ENCODE results near the gene RALGPS1.

DNA sequence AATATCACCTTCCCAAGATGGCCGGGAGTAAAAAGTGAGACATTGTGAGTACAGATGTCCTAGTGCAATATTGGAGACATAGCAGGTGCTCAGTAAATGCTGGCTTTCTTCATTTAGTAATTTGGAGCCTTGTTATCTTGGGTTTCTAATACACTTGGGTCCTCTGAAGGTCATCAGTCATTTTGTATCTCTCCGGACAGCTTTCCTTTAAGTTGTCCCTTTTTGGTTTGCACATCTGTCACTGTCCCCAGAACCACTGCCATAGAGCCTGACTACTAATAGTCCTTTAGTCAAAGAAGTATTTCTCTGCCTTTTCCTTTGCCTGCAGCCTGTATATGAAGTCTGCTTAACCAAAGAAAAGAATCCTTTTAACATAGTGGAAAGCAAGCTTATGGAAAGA is 215.7 kb downstream of the RALGPS1 start:
- TF ChIP-seq, protein P1, sequence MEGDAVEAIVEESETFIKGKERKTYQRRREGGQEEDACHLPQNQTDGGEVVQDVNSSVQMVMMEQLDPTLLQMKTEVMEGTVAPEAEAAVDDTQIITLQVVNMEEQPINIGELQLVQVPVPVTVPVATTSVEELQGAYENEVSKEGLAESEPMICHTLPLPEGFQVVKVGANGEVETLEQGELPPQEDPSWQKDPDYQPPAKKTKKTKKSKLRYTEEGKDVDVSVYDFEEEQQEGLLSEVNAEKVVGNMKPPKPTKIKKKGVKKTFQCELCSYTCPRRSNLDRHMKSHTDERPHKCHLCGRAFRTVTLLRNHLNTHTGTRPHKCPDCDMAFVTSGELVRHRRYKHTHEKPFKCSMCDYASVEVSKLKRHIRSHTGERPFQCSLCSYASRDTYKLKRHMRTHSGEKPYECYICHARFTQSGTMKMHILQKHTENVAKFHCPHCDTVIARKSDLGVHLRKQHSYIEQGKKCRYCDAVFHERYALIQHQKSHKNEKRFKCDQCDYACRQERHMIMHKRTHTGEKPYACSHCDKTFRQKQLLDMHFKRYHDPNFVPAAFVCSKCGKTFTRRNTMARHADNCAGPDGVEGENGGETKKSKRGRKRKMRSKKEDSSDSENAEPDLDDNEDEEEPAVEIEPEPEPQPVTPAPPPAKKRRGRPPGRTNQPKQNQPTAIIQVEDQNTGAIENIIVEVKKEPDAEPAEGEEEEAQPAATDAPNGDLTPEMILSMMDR (IDR thresholded peaks at IDR 0.05; ENCODE audit: low read depth, low read length) = no peak
- no peak for TF ChIP-seq EZH2phosphoT487 (IDR thresholded peaks at IDR 0.05; ENCODE audit: low read depth)

Measured in OCI-LY3 (cell line).